ENCODE results near the gene HMOX2. TPM values are rescaled to one million over a fixed set of nuclear protein-coding genes. Genes with fewer than 3 reads are reported as not detected.

The HMOX2 gene
- total and polyA plus RNA-seq, 2 of the 13 experiments (the other 11 are each of a cell fraction or from before 2014, with no cell fraction given): 60.3 to 70.4 TPM

DNA sequence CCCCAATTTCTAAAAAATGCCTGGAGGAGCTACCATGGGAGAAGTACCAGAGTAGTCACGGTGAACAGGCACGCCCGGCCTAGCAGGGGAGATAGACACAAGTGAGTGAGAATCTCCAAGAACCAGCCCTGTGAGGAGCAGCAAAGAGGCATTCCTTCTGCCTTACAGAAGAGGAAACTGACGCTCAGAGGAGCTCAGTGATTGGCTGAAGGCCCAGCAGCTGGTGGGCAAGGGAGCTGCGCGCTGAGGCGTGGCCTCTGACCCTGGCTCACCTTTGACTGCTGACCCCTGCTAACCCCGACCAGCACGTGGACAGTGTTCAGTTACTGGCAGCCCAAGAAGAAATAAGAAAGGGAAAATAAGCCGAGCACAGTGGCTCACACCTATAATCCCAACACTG is 81.8 kb downstream of the HMOX2 start (continued):
- TF ChIP-seq RAD21 (CRISPR knock-in tag; IDR thresholded peaks at IDR 0.05) (no peak), ZNF761 (CRISPR knock-in tag; conservative IDR thresholded peaks at IDR 0.05) (no peak), SOX6 (IDR thresholded peaks at IDR 0.05) (no peak), SOX6 (CRISPR knock-in tag; IDR thresholded peaks at IDR 0.05) (no peak), ZFP36 (IDR thresholded peaks at IDR 0.05; ENCODE audit: borderline replicate concordance, low read depth, low read length, partially characterized antibody) (no peak), ZC3H4 (CRISPR knock-in tag; IDR thresholded peaks at IDR 0.05; ENCODE audit: borderline replicate concordance) (no peak), ZNF605 (CRISPR knock-in tag; IDR thresholded peaks at IDR 0.05) (no peak), CHD4 (IDR thresholded peaks at IDR 0.05; ENCODE audit: borderline replicate concordance, low read length) (no peak), SMAD9 (CRISPR knock-in tag; IDR thresholded peaks at IDR 0.05) (no peak), PHB2 (IDR thresholded peaks at IDR 0.05; ENCODE audit: partially characterized antibody) (no peak), SP4 (CRISPR knock-in tag; IDR thresholded peaks at IDR 0.05) (no peak), HNRNPL (IDR thresholded peaks at IDR 0.05; ENCODE audit: low read depth, low read length) (no peak), SIN3A (IDR thresholded peaks at IDR 0.05; ENCODE audit: borderline replicate concordance, low read depth, low read length) (no peak), RNF2 (conservative IDR thresholded peaks at IDR 0.05; ENCODE audit: low read depth) (no peak), ZNF850 (CRISPR knock-in tag; conservative IDR thresholded peaks at IDR 0.05) (no peak), BHLHE40 (IDR thresholded peaks at IDR 0.05; ENCODE audit: low read length) (no peak)
- TF ChIP-seq, protein P1, sequence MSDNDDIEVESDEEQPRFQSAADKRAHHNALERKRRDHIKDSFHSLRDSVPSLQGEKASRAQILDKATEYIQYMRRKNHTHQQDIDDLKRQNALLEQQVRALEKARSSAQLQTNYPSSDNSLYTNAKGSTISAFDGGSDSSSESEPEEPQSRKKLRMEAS (IDR thresholded peaks at IDR 0.05): peak; percentile 19; the same call in 1 of the 2 replicates
- TF ChIP-seq, protein P2, sequence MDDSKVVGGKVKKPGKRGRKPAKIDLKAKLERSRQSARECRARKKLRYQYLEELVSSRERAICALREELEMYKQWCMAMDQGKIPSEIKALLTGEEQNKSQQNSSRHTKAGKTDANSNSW (CRISPR knock-in tag; IDR thresholded peaks at IDR 0.05; ENCODE audit: borderline replicate concordance): no peak
- TF ChIP-seq, protein P3, sequence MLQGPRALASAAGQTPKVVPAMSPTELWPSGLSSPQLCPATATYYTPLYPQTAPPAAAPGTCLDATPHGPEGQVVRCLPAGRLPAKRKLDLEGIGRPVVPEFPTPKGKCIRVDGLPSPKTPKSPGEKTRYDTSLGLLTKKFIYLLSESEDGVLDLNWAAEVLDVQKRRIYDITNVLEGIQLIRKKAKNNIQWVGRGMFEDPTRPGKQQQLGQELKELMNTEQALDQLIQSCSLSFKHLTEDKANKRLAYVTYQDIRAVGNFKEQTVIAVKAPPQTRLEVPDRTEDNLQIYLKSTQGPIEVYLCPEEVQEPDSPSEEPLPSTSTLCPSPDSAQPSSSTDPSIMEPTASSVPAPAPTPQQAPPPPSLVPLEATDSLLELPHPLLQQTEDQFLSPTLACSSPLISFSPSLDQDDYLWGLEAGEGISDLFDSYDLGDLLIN (CRISPR knock-in tag; IDR thresholded peaks at IDR 0.05; ENCODE audit: borderline replicate concordance): no peak
- TF ChIP-seq, protein P4, sequence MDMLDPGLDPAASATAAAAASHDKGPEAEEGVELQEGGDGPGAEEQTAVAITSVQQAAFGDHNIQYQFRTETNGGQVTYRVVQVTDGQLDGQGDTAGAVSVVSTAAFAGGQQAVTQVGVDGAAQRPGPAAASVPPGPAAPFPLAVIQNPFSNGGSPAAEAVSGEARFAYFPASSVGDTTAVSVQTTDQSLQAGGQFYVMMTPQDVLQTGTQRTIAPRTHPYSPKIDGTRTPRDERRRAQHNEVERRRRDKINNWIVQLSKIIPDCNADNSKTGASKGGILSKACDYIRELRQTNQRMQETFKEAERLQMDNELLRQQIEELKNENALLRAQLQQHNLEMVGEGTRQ (IDR thresholded peaks at IDR 0.05; ENCODE audit: low read depth, low read length): no peak
- TF ChIP-seq, protein P4 (CRISPR knock-in tag; IDR thresholded peaks at IDR 0.05; ENCODE audit: borderline replicate concordance): no peak
- TF ChIP-seq, protein P5, sequence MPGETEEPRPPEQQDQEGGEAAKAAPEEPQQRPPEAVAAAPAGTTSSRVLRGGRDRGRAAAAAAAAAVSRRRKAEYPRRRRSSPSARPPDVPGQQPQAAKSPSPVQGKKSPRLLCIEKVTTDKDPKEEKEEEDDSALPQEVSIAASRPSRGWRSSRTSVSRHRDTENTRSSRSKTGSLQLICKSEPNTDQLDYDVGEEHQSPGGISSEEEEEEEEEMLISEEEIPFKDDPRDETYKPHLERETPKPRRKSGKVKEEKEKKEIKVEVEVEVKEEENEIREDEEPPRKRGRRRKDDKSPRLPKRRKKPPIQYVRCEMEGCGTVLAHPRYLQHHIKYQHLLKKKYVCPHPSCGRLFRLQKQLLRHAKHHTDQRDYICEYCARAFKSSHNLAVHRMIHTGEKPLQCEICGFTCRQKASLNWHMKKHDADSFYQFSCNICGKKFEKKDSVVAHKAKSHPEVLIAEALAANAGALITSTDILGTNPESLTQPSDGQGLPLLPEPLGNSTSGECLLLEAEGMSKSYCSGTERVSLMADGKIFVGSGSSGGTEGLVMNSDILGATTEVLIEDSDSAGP (CRISPR knock-in tag; IDR thresholded peaks at IDR 0.05; ENCODE audit: borderline replicate concordance): no peak
- TF ChIP-seq, protein P6, sequence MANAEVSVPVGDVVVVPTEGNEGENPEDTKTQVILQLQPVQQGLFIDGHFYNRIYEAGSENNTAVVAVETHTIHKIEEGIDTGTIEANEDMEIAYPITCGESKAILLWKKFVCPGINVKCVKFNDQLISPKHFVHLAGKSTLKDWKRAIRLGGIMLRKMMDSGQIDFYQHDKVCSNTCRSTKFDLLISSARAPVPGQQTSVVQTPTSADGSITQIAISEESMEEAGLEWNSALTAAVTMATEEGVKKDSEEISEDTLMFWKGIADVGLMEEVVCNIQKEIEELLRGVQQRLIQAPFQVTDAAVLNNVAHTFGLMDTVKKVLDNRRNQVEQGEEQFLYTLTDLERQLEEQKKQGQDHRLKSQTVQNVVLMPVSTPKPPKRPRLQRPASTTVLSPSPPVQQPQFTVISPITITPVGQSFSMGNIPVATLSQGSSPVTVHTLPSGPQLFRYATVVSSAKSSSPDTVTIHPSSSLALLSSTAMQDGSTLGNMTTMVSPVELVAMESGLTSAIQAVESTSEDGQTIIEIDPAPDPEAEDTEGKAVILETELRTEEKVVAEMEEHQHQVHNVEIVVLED (CRISPR knock-in tag; IDR thresholded peaks at IDR 0.05; ENCODE audit: borderline replicate concordance): no peak
- TF ChIP-seq, protein P7, sequence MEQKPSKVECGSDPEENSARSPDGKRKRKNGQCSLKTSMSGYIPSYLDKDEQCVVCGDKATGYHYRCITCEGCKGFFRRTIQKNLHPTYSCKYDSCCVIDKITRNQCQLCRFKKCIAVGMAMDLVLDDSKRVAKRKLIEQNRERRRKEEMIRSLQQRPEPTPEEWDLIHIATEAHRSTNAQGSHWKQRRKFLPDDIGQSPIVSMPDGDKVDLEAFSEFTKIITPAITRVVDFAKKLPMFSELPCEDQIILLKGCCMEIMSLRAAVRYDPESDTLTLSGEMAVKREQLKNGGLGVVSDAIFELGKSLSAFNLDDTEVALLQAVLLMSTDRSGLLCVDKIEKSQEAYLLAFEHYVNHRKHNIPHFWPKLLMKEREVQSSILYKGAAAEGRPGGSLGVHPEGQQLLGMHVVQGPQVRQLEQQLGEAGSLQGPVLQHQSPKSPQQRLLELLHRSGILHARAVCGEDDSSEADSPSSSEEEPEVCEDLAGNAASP (CRISPR knock-in tag; IDR thresholded peaks at IDR 0.05; ENCODE audit: borderline replicate concordance): peak; percentile 50; the same call in 1 of the 2 replicates
